ENCODE data around the gene TBX1.

TBX1 gene

DNA sequence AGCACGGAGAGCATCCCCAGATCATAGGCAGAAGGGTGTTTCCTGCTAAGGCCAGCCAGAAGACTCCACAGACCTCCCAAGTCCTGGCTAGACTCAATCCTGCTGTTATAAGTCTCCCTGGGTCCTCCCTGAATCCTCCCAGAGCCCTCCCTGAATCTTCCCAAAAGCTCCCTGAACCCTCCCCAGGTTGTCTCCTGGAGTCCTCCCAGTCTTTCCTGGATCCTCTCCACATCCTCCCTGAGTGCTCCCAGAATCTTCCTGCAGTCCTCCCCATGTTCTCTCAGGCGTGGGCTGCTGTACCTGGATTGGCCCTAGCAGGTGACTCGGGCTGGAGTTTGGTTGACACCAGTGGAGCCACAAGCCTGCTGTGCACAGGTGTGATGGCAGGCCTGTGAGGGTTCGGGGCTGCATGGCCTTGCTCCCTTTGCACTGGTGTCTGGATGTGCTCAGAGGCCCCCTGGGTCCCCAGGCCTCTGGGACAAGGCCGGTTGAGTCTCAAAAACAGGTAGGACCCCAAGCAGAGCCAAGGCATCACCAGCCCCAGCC is 25.7 kb upstream of the TBX1 start:
- in situ Hi-C loops (cut with MboI; ENCODE audit: low pct_unique_long_range_greater_than_20kb, low sequenced_read_pairs) = no loop called here
- no peak for DNase-seq

DNA sequence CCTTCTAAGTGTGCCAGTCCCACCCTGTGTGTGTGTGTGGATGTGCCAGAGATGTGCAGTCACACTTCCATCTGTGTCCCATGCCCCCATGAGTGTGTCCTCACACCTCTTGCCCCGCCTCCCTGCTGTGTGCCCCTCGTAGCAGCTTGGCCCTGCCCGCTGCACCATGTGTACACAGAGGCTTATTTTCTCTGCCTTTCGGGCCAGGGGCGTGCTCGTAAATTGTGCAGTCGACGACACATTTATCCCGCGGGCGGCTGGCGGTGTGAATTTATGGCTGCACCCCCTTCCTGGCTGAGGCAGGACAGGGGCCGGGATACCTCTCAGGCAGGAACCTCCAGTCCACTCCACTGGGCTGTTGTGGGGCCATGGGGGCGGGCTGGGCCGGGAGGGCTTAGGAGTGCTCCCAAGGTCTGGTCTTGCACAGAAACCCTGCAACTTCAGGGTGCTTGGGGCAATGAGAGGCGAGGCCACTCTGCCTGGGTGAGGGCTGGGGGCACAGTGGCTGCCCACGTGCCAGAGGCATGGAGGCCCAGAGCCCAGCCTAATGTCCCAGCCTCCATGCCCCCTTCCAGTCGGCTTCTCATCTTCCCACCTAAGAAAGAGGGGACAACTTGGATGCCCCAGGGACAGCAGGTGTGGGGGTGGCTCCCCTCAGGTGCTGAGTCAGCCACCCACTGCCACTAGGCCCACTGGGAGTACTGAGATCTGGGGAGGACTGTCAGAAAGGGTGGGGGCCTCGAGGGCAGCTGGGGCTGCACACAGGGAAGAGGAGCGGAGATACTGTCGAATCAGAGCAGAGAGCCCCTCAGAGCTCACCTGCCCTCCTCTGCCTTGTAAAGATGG is 24.7 kb upstream of the TBX1 start:
- no peak for DNase-seq
- in situ Hi-C loops (cut with MboI; ENCODE audit: low pct_unique_long_range_greater_than_20kb, low sequenced_read_pairs) = no loop called here

DNA sequence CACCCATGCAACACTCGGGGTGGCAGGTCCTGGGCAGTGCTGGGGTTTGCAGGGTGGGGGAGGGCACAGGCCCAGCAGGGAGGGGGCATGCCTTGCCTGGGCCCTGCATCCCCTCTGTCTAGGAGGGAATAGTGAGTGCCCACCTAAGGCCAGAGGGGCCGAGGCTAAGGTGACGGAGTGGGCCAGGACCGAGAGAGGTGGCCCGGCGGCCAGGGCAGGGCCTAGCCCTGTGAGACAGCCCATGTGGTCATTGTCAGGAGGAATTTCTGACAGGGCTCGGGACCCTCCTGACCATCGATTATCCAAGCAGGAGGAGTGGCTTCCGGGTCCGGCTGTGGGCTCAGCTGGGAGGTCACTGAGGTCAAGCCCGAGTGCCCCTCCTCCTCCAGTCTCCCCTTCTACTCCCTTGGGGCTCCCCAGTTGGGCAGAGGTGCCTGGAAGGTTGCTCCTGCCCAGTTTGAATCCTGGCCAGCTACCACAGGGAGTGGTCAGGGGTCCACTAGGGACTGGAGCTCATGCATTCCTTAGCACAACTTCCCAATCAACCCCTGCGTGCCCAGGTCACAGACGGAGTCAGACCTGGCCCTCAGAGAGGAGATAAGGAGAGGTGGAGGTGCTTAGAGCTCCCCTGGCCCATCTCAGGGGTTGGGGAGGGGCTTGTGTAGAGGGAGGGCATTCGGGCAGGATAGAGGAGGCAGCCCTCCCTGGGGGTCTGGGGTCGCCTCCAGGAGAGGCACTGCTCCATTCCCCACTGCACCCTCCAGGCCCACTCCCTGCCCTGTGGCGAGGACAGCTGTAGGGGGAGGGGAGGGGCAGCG is 22.5 kb upstream of the TBX1 start:
- no peak for DNase-seq
- in situ Hi-C loops (cut with MboI; ENCODE audit: low pct_unique_long_range_greater_than_20kb, low sequenced_read_pairs) = no loop called here

- DNase-seq = no peak
- in situ Hi-C loops (cut with MboI; ENCODE audit: low pct_unique_long_range_greater_than_20kb, low sequenced_read_pairs) = no loop called here
These were observed 21.7 kb upstream of the TBX1 start for GRCh38 chr22:19738664-19739447.

DNA sequence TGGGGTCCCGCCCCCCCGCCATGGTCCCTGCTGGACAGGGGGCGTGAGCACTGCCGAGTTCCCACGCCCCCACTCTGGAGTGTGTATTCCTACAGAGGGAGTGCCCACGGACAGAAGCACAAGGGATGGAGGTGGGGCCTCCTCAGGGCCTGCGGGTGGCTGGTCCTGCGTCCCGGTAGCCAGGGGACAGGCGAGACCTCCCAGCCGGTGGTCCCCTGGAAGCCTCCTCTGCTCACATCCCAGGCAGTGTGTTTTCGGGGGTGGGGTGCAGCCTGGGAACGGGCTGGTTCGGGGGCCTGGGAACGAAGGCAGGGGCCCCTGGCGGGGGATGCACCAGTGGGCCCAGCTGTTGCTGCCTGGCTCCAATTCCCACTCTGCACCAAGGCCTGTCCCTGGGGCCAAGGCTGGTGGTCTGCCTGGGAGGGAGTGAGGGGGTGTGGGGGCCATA is 21.1 kb upstream of the TBX1 start:
- in situ Hi-C loops (cut with MboI; ENCODE audit: low pct_unique_long_range_greater_than_20kb, low sequenced_read_pairs) = no loop called here

GRCh38 chr22:19739911-19740449 is 20.6 kb upstream of the TBX1 start:
- in situ Hi-C loops (cut with MboI; ENCODE audit: low pct_unique_long_range_greater_than_20kb, low sequenced_read_pairs) = no loop called here
- no peak for DNase-seq

More for the DNA sequence above, 21.1 kb upstream of the TBX1 start:
- DNase-seq = no peak

DNA sequence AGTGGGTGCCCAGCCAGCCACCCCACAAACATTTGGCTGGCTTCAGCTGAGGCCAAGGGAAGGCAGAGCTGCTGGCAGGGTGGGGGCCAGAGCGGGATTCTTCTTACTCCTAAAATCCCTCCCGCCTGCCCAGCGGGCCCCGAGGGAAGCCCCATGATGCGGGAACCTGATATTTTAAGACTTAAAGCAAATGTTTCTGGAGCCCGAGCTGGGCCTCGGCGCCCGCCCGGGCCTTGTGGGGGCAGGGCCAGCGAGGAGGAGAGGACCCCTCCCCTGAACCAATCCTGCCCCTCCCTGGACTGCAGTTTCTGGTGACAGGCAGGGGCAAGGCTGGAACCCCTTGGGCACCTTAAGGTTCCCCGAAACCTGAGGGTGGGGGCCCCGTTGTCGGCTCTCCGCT is 20.0 kb upstream of the TBX1 start:
- in situ Hi-C loops (cut with MboI; ENCODE audit: low pct_unique_long_range_greater_than_20kb, low sequenced_read_pairs) = no loop called here
- no peak for DNase-seq

- no peak for DNase-seq
- in situ Hi-C loops (cut with MboI; ENCODE audit: low pct_unique_long_range_greater_than_20kb, low sequenced_read_pairs) = no loop called here
These were observed 19.5 kb upstream of the TBX1 start for GRCh38 chr22:19741053-19741452.

GRCh38 chr22:19742160-19743066 is 18.2 kb upstream of the TBX1 start:
- in situ Hi-C loops (cut with MboI; ENCODE audit: low pct_unique_long_range_greater_than_20kb, low sequenced_read_pairs) = no loop called here

GRCh38 chr22:19743081-19743480 is 17.5 kb upstream of the TBX1 start:
- in situ Hi-C loops (cut with MboI; ENCODE audit: low pct_unique_long_range_greater_than_20kb, low sequenced_read_pairs) = no loop called here
- no peak for DNase-seq

More at GRCh38 chr22:19742160-19743066, 18.2 kb upstream of the TBX1 start:
- no peak for DNase-seq

- no peak for DNase-seq
- in situ Hi-C loops (cut with MboI; ENCODE audit: low pct_unique_long_range_greater_than_20kb, low sequenced_read_pairs) = no loop called here
These were observed 16.9 kb upstream of the TBX1 start for GRCh38 chr22:19743651-19744050.

DNA sequence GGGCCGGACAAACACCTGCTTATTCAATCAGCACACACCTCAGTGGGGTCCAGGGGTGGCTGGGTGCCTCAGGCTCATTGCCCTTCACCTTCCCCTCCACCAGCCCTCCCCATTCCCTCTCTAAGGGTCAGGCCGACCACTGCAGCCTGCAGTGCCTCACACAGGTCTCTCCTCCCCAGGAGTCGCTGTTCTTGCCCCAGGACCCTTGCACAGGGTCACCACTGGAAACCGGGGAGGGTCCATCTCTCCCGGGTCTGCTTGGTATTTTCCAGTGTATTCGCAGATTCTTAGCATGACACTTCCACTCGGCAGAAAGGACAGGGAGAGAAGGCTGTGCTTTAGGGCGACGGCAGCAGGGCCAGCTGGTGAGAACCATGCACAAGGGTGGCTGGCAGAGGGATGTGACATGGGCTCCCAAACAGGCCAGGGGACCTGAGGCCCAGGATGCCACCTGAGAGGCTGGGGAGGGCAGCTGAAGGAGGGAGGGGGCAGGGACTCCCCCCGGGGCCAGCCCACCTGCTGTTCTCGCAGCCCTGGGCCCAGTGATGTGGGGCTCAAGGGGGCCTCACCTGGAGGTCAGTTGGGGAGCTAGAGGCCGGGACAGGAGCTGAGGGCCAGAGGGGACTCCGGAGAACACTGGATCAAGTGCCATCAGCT is 16.1 kb upstream of the TBX1 start:
- no peak for DNase-seq
- in situ Hi-C loops (cut with MboI; ENCODE audit: low pct_unique_long_range_greater_than_20kb, low sequenced_read_pairs) = no loop called here

GRCh38 chr22:19745155-19746101 is 15.2 kb upstream of the TBX1 start:
- DNase-seq = no peak
- in situ Hi-C loops (cut with MboI; ENCODE audit: low pct_unique_long_range_greater_than_20kb, low sequenced_read_pairs) = no loop called here

GRCh38 chr22:19746726-19747125 is 13.9 kb upstream of the TBX1 start:
- no peak for DNase-seq
- in situ Hi-C loops (cut with MboI; ENCODE audit: low pct_unique_long_range_greater_than_20kb, low sequenced_read_pairs) = no loop called here

GRCh38 chr22:19747551-19747950 is 13.0 kb upstream of the TBX1 start:
- in situ Hi-C loops (cut with MboI; ENCODE audit: low pct_unique_long_range_greater_than_20kb, low sequenced_read_pairs) = no loop called here
- no peak for DNase-seq

GRCh38 chr22:19748139-19748538 is 12.4 kb upstream of the TBX1 start:
- in situ Hi-C loops (cut with MboI; ENCODE audit: low pct_unique_long_range_greater_than_20kb, low sequenced_read_pairs) = no loop called here
- no peak for DNase-seq
